H9 (cell line): ENCODE measurements around the gene TMED6. TPM values are rescaled to one million over a fixed set of nuclear protein-coding genes. Genes with fewer than 3 reads are reported as not detected.

ENCODE experiments used
- DNase-seq: peaks from one replicate; pipeline ENCODE4 v3.0.0-alpha.2; 2017
- H2AFZ ChIP-seq: one replicate; pipeline ENCODE4 v1.6.1; 2013; ENCODE audit warnings: mild to moderate bottlenecking, low read length, control low read depth, moderate library complexity
- H2AK5ac ChIP-seq: 2 replicates; pipeline ENCODE4 v1.6.1; 2013; ENCODE audit warnings: low read length, control low read depth, mixed read lengths; ENCODE audit not compliant: insufficient read length
- H2BK120ac ChIP-seq: one replicate; pipeline ENCODE4 v1.6.1; 2013; ENCODE audit warnings: low read depth, mild to moderate bottlenecking, low read length, control low read depth, inconsistent platforms; ENCODE audit not compliant: poor library complexity, severe bottlenecking
- H2BK12ac ChIP-seq: 2 replicates; pipeline ENCODE4 v1.6.1; 2013; ENCODE audit warnings: low read length, control low read depth, mixed read lengths, low read depth; ENCODE audit not compliant: insufficient read length
- H2BK15ac ChIP-seq: 2 replicates; pipeline ENCODE4 v1.6.1; 2013; ENCODE audit warnings: low read depth, low read length, control low read depth
- H2BK20ac ChIP-seq: one replicate; pipeline ENCODE4 v1.6.1; 2013; ENCODE audit warnings: low read depth, mild to moderate bottlenecking, low read length, control low read depth, inconsistent platforms; ENCODE audit not compliant: poor library complexity, severe bottlenecking
- H2BK5ac ChIP-seq: 2 replicates; pipeline ENCODE4 v1.6.1; 2013; ENCODE audit warnings: low read length, control low read depth, mixed read lengths; ENCODE audit not compliant: insufficient read length
- H3K14ac ChIP-seq: 2 replicates; pipeline ENCODE4 v1.6.1; 2013; ENCODE audit warnings: low read length, control low read depth; ENCODE audit not compliant: insufficient read depth
- H3K18ac ChIP-seq: 2 replicates; pipeline ENCODE4 v1.6.1; 2013; ENCODE audit warnings: low read depth, mild to moderate bottlenecking, mixed read lengths, low read length, control low read depth; ENCODE audit not compliant: insufficient read length
- H3K23ac ChIP-seq: 2 replicates; pipeline ENCODE4 v1.6.1; 2013; ENCODE audit warnings: low read length, control low read depth, mixed read lengths, low read depth; ENCODE audit not compliant: insufficient read length
- H3K23me2 ChIP-seq: 2 replicates; pipeline ENCODE4 v1.6.1; 2013; ENCODE audit warnings: low read depth, mild to moderate bottlenecking, mixed read lengths, low read length, control low read depth; ENCODE audit not compliant: insufficient read length, poor library complexity, severe bottlenecking
- H3K27ac ChIP-seq: 2 replicates; pipeline ENCODE4 v1.5.1; 2013; ENCODE audit warnings: low read length, control low read depth, mixed read lengths, low read depth; ENCODE audit not compliant: insufficient read length
- H3K27me3 ChIP-seq: 2 replicates; pipeline ENCODE4 v1.6.1; 2013; ENCODE audit warnings: low read length, control low read depth, inconsistent platforms; ENCODE audit not compliant: insufficient read depth
- H3K4ac ChIP-seq: 2 replicates; pipeline ENCODE4 v1.6.1; 2013; ENCODE audit warnings: low read depth, mild to moderate bottlenecking, control low read depth, inconsistent platforms, low read length, moderate library complexity
- H3K4me1 ChIP-seq: 2 replicates; pipeline ENCODE4 v1.6.1; 2013; ENCODE audit warnings: low read length, control low read depth, inconsistent platforms; ENCODE audit not compliant: insufficient read depth
- H3K4me2 ChIP-seq: 2 replicates; pipeline ENCODE4 v1.6.1; 2013; ENCODE audit warnings: low read length, control low read depth, mixed read lengths; ENCODE audit not compliant: insufficient read length, insufficient read depth
- H3K56ac ChIP-seq: 2 replicates; pipeline ENCODE4 v1.6.1; 2013; ENCODE audit warnings: low read depth, mild to moderate bottlenecking, mixed read lengths, low read length, control low read depth; ENCODE audit not compliant: insufficient read length
- H3K79me1 ChIP-seq: 2 replicates; pipeline ENCODE4 v1.6.1; 2013; ENCODE audit warnings: low read depth, mild to moderate bottlenecking, moderate library complexity, low read length, control low read depth, inconsistent platforms; ENCODE audit not compliant: insufficient read depth, poor library complexity, severe bottlenecking
- H3K79me2 ChIP-seq: 2 replicates; pipeline ENCODE4 v1.6.1; 2013; ENCODE audit warnings: low read length, control low read depth, inconsistent platforms; ENCODE audit not compliant: insufficient read depth
- H3K9ac ChIP-seq: 2 replicates; pipeline ENCODE4 v1.6.1; 2013; ENCODE audit warnings: low read length, control low read depth, mixed read lengths; ENCODE audit not compliant: insufficient read length; ENCODE audit errors: extremely low read depth
- H3K9me3 ChIP-seq: one replicate; pipeline ENCODE4 v1.6.1; 2013; ENCODE audit warnings: low read depth, low read length, inconsistent platforms; ENCODE audit not compliant: control insufficient read depth
- H3T11ph ChIP-seq: one replicate; pipeline ENCODE4 v1.6.1; 2013; ENCODE audit warnings: mild to moderate bottlenecking, low read length, control low read depth, inconsistent platforms
- H4K20me1 ChIP-seq: one replicate; pipeline ENCODE4 v1.6.1; 2013; ENCODE audit not compliant: control insufficient read depth, insufficient read length, insufficient read depth
- H4K5ac ChIP-seq: 2 replicates; pipeline ENCODE4 v1.6.1; 2013; ENCODE audit warnings: low read depth, mild to moderate bottlenecking, mixed read lengths, low read length, control low read depth; ENCODE audit not compliant: insufficient read length
- H4K8ac ChIP-seq: replicated peaks from 2 replicates; pipeline ENCODE4 v1.6.1; 2013; ENCODE audit warnings: low read length, control low read depth, mixed read lengths, low read depth; ENCODE audit not compliant: insufficient read length
- H4K91ac ChIP-seq: 2 replicates; pipeline ENCODE4 v1.6.1; 2013; ENCODE audit warnings: low read depth, mild to moderate bottlenecking, moderate library complexity, mixed read lengths, low read length, control low read depth; ENCODE audit not compliant: insufficient read length
- H3K27ac Mint-ChIP-seq, 3 experiments: 2 replicates in 2 of 3; 3 replicates in 1 of 3; pipeline ENCODE4 v1.8.0; 2020 to 2021; ENCODE audit warnings: mixed read lengths in 3 of 3, mild to moderate bottlenecking in 1 of 3, moderate library complexity in 1 of 3
- H3K27me3 Mint-ChIP-seq: 2 replicates; pipeline ENCODE4 v1.8.0; 2021; ENCODE audit warnings: low read depth, mild to moderate bottlenecking, moderate library complexity, mixed read lengths
- H3K36me3 Mint-ChIP-seq, 3 experiments: 2 replicates in 2 of 3; 3 replicates in 1 of 3; pipeline ENCODE4 v1.8.0; 2020 to 2021; ENCODE audit warnings: low read depth in 3 of 3, mixed read lengths in 3 of 3; ENCODE audit not compliant: insufficient read depth in 1 of 3
- H3K4me1 Mint-ChIP-seq, 2 experiments: 2 replicates each; pipeline ENCODE4 v1.8.0; 2020; ENCODE audit warnings: mixed read lengths in 2 of 2
- H3K4me3 Mint-ChIP-seq, 2 experiments: 2 replicates in 1 of 2; 3 replicates in 1 of 2; pipeline ENCODE4 v1.8.0; 2020 to 2021; ENCODE audit warnings: mild to moderate bottlenecking in 2 of 2, mixed read lengths in 2 of 2, moderate library complexity in 1 of 2
- H3K9me3 Mint-ChIP-seq, 2 experiments: 2 replicates in 1 of 2; 3 replicates in 1 of 2; pipeline ENCODE4 v1.8.0; 2020; ENCODE audit warnings: mild to moderate bottlenecking in 2 of 2, mixed read lengths in 2 of 2, moderate library complexity in 1 of 2
- WGBS: extraction: QIAGEN DNeasy Blood & Tissue Kit; methylation state at CpG from one replicate; pipeline ENCODE4 v1.1.7; 2013; ENCODE audit warnings: missing lambda C conversion rate, low lambda C conversion rate, mixed read lengths; ENCODE audit not compliant: insufficient read length; ENCODE audit errors: extremely low coverage; 5-methylcytosine and 5-hydroxymethylcytosine counted together
- total RNA-seq: library from RNA; stranded (reverse); gene quantifications from 2 replicates; pipeline ENCODE4 v1.2.1, GENCODE V29; 2021
- TF ChIP-seq, protein P1 (sequence below): fragments of 200-600 bp; sonication (generic); conservative IDR thresholded peaks from 3 replicates; pipeline ENCODE4 v1.8.0; 2021; ENCODE audit warnings: antibody characterized with exemption, mild to moderate bottlenecking

The TMED6 gene
- total RNA-seq, 1 experiment from 2014 or later = 0.31 TPM

DNA sequence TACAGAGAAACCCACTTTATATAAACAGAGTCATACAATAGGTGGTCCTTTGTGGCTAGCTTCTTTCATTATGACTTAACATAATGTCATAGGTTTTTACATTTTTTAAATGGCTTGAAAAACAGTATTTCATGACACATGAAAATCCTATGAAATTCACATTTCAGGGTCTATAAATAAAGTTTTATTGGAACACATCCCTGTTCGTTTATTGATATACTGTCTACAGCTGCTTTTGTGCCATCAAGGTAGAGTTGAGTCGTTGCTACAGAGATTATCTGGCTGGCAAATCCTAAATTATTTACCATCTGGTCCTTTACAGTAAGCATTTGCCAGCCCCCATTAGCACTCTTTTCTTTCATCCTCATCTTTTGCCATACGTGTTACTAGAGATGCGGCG is 38.1 kb downstream of the TMED6 start:
- no peak overlapping the region for H4K91ac ChIP-seq
- H3K4me2 ChIP-seq = no peak overlapping the region
- H3K9me3 ChIP-seq = no peaks in the 10 kb centered on the region
- Mint-ChIP-seq H3K27me3 (no peaks in the 10 kb centered on the region; the same call in 1 of the 2 replicates), H3K27ac (peak overlapping the region in 1 of 3 experiments; percentile 16; a peak in 1 of 7 replicates), H3K4me3 (peak overlapping the region; percentile 10 to 24; a peak in 3 of 5 replicates), H3K36me3 (peaks cover 24 to 48% (median 37%) of the 10 kb centered on the region in 3 experiments; a peak in 6 of 7 replicates), H3K9me3 (no peaks in the 10 kb centered on the region; a peak in 2 of 5 replicates), H3K4me1 (peaks cover 7 to 10% of the 10 kb centered on the region in 2 experiments)
- H2BK12ac ChIP-seq = no peak overlapping the region
- H2BK15ac ChIP-seq = no peak overlapping the region
- H3K23ac ChIP-seq = no peak overlapping the region
- no peaks in the 10 kb centered on the region for H3K27me3 ChIP-seq
- peaks cover 7% of the 10 kb centered on the region for H3K79me1 ChIP-seq
- TF ChIP-seq, protein P1, sequence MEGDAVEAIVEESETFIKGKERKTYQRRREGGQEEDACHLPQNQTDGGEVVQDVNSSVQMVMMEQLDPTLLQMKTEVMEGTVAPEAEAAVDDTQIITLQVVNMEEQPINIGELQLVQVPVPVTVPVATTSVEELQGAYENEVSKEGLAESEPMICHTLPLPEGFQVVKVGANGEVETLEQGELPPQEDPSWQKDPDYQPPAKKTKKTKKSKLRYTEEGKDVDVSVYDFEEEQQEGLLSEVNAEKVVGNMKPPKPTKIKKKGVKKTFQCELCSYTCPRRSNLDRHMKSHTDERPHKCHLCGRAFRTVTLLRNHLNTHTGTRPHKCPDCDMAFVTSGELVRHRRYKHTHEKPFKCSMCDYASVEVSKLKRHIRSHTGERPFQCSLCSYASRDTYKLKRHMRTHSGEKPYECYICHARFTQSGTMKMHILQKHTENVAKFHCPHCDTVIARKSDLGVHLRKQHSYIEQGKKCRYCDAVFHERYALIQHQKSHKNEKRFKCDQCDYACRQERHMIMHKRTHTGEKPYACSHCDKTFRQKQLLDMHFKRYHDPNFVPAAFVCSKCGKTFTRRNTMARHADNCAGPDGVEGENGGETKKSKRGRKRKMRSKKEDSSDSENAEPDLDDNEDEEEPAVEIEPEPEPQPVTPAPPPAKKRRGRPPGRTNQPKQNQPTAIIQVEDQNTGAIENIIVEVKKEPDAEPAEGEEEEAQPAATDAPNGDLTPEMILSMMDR = no peak
- no peak overlapping the region for H4K5ac ChIP-seq
- H3K4ac ChIP-seq = no peak overlapping the region
- no CpG with 5 or more reads among the region's 5 CpGs for WGBS
- H3K79me2 ChIP-seq = peaks cover 3% of the 10 kb centered on the region; the same call in 1 of the 2 replicates
- H2BK20ac ChIP-seq = no peak overlapping the region
- no peak overlapping the region for H3K14ac ChIP-seq
- no peak overlapping the region for H2BK120ac ChIP-seq
- H3K4me1 ChIP-seq = peaks cover 2% of the 10 kb centered on the region; the same call in 1 of the 2 replicates
- no peak overlapping the region for H3K9ac ChIP-seq
- H2AK5ac ChIP-seq = no peak overlapping the region
- no peak overlapping the region for H3K27ac ChIP-seq
- no peak for DNase-seq
- H3K56ac ChIP-seq = no peak overlapping the region
- H2BK5ac ChIP-seq = no peak overlapping the region
- H4K20me1 ChIP-seq = no peaks in the 10 kb centered on the region
- H2AFZ ChIP-seq = no peak overlapping the region
- no peak overlapping the region for H3K18ac ChIP-seq
- no peak overlapping the region for H3T11ph ChIP-seq
- peaks cover 6% of the 10 kb centered on the region for H3K23me2 ChIP-seq
- H4K8ac ChIP-seq = no peak overlapping the region
